Activated CD4-positive, alpha-beta T cell treated with anti-CD3 and anti-CD28 coated beads, Interleukin-2, Interleukin-4, amounts not matched to agents 100 ng/mL and 50 ng/mL, durations not matched to agents 16 hours and 8 hours (primary cell): ENCODE results near the gene ITGAE.
"Not testable (repeated sequence)": the region's sequence is repeated elsewhere in the genome, so short reads cannot be mapped to it uniquely, and the experiment has no call there.

Source experiments
- DNase-seq: peaks from one replicate; pipeline ENCODE4 v3.0.0-alpha.2; 2020; ENCODE audit warnings: low spot score

ITGAE gene, protein sequence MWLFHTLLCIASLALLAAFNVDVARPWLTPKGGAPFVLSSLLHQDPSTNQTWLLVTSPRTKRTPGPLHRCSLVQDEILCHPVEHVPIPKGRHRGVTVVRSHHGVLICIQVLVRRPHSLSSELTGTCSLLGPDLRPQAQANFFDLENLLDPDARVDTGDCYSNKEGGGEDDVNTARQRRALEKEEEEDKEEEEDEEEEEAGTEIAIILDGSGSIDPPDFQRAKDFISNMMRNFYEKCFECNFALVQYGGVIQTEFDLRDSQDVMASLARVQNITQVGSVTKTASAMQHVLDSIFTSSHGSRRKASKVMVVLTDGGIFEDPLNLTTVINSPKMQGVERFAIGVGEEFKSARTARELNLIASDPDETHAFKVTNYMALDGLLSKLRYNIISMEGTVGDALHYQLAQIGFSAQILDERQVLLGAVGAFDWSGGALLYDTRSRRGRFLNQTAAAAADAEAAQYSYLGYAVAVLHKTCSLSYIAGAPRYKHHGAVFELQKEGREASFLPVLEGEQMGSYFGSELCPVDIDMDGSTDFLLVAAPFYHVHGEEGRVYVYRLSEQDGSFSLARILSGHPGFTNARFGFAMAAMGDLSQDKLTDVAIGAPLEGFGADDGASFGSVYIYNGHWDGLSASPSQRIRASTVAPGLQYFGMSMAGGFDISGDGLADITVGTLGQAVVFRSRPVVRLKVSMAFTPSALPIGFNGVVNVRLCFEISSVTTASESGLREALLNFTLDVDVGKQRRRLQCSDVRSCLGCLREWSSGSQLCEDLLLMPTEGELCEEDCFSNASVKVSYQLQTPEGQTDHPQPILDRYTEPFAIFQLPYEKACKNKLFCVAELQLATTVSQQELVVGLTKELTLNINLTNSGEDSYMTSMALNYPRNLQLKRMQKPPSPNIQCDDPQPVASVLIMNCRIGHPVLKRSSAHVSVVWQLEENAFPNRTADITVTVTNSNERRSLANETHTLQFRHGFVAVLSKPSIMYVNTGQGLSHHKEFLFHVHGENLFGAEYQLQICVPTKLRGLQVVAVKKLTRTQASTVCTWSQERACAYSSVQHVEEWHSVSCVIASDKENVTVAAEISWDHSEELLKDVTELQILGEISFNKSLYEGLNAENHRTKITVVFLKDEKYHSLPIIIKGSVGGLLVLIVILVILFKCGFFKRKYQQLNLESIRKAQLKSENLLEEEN

GRCh38 chr17:3800362-3801271 is at the start of gene ITGAE:
Gene ITGAE, minus strand, starts transcription at chr17:3801188. Its CDS starts 44 bp downstream, at chr17:3801144.
- DNase-seq, result no peak

DNA sequence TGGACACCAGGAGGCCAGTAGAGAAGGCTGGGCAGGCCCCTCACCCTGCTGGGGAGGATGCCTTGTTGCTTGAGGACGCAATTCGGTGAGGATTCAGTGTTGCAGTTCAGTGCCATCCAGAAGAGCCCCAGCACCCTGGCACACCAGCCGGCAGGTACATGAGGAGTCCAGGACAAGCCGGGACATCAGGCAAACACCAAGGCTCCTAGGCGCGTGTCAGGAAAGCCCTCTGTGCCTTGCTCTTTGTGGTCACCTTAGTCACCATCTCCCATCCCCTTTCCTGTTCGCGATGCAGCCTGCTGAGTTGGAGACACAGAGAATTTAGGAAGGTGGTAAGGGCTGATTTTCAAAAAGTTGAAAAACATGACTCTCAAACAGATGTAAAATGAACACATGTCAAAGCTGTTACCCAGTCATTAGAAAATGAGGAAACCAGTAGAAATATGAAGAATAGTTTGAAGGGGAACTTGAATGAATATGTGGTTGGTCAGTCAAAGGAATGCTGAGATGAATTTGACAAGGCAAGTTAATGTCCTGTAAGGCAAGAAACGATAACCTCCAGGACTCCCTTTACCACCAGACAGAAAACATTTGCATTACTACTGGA is 47.3 kb upstream of the ITGAE start:
- DNase-seq, result no peak

DNA sequence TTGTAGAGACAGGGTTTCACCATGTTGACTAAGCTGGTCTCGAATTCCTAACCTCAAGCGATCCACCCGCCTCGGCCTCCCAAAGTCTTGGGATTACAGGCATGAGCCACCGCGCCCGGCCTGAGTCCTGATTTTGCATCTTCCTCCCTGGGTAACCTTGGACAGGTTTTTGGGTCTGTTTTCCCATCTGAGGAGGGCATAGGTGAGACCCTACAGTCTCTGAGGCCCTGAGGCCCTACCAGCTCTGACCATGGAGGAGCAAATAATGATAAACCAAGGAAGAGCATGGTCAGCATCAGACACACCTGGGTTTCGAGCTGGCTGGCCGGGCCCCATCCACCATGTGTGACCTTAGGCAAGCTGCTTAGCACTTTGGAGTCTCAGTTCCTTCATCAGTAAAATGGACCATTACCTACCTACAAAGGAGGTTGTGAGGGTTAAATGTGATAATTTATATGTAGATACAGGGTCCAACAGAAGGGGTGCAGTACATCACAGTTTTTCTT is 46.2 kb upstream of the ITGAE start:
- no peak for DNase-seq

DNA sequence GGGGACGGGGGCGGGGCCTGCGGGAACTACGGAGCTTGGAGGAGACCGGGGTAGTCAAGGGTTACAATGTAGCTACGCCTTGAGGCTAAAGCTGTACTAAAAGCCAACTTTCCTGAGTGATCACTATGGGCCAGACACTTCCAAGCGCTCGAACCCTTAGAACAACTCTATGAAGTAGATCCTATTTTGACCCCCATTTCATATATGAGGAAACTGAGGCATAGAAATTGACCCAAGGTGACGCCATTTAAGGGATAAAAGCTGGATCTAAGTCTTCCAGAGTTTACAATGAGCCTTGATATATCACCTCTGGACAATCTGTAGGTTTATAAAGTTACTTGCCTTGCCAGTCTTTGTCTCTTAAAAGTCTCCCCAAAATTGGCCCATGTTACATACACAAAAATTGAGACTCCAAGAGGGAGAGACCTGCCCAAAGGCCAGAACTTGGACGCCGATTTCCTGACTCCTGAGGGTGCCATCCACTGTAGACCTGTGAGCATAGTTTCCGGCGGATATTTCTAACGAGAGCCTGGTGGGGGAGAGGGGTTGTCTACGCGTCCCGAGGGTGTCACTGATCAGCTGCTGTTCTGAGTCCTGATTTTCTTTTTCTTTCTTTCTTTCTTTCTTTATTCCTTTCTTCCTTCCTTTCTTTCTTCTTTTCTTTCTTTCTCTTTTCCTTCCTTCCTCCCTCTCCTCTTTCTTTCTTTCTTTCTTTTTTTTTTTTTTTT is 45.6 kb upstream of the ITGAE start:
- DNase-seq, result no peak

DNA sequence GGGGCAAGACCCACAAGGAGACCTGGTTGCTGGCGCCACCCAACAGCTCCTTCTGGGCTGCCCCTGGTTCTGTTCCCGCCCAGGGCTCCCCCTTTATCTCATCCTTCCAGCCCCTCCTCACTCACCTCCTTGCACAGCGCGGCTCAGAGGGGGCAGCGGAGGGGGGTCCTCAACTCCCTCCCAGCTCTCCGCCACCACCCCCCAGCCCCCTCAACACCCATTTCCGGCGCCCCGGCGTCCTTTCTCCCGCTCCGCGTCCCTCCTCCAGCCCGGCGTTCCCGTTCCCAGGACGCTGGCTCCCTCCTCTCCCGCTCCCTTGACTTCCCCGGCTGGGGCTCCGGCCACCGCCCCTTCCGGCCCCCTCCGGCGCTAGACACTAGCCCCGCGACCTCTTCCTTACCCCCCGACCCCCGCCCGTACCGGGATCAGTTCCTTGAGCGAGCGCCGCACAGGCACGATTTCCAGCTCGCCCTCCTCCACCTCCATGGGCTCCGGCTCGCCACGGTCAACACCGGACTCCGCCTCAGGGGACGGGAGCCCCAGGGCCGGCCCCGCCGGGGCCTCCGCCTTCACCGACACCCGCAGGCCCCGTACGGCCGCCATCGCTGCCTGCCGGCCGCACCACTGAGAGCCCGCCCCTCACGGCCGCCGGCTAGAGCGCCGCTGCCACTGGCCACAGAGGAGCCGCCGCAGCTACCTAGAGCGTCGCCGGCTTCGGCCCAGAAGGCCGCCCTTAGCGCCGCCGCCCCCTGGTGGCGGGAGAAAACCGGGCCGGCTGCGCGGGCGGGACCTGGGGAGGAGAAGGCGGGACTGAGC is 44.8 kb upstream of the ITGAE start, which contains the start of gene NCBP3:
NCBP3 (minus strand) TSS at position 626 of the 816 bp plus-strand sequence; CDS start at position 603, 23 bp downstream.
- DNase-seq, result peak; percentile 89

DNA sequence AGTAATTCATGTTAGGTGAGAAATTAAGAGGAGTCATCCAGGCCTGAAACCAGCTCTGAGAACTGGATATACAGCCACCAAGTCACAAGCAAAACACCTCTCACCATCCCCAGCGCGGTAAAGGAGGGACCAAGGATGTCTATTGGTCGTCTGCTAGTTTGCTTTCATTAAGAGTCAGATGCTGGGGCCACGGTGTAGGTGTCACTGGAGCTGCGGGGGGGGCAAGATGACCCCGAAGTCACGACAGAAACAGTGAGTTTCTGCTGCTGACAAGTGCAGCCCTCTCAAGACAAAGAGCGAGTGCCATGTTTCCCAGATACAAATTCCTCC is 44.3 kb upstream of the ITGAE start:
- peak; percentile 47 for DNase-seq

- DNase-seq, result not testable (repeated sequence)
These were observed 43.6 kb upstream of the ITGAE start for GRCh38 chr17:3844556-3844955.

DNA sequence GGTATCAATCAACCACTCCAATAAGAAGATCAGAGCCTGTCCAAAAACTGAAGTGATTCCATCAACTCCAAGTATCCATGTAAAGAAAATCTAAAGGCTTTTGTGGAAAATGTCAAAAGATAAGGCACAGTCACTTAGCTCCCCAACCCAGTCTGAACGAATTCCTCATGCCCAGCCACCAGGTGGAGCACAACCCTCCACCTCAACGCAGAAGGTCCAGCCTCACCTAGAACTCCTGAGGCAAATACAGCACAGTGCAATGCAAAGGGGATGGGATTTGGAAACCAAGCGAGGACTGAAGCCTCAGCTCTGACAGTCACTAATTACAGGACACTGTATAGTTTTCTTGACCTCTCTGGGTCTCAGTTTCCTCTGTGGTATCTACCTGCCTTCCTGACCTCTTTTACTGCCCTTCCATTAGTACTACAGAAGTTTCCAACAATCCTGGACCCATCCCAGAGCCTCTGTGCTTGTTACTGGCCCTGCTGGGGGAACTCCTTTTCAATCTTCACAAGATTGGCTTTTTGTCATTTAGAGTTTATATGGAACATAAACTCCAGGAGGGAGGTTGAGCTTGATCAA is 43.0 kb upstream of the ITGAE start:
- peak; percentile 61 for DNase-seq

- no peak for DNase-seq
These were observed 37.2 kb upstream of the ITGAE start for GRCh38 chr17:3838206-3838605.

DNA sequence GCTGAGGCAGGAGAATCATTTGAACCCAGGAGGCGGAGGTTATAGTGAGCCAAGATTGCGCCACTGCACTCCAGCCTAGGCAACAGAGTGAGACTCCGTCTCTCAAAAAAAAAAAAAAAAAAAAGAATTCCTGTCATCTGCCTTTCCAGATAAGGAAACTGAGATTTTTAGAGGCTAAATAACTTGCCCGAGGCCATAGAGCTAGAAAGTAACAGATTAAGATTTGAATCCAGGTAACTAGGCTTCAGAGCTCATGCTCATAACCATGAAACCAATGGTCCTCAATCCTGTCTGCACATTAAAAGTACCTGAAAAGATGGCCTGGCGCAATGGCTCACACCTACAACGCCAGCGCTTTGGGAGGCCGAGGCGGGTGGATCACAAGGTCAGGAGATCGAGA is 35.6 kb upstream of the ITGAE start:
- DNase-seq, result no peak

- no peak for DNase-seq
These were observed 34.6 kb upstream of the ITGAE start for GRCh38 chr17:3835410-3836229.

DNA sequence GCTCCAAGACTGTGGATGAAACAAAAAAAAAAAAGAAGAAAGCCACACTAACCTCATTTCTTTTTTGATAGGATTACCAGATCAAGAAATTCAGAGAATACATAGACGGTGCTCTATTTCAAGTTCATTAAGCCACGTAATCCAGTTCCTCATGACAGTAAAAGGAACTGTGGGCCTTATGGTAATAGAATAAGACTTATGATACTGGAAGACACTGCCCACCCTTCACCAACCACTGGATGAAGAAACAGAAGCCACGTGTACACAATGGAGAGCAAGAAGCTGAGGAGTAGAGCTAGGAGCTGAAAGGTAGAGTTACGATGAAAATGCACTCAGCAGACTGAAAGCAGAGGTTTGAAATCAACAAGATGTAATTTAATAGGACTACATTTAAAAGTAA is 33.8 kb upstream of the ITGAE start:
- DNase-seq, result no peak

GRCh38 chr17:3828852-3829232 is 27.9 kb upstream of the ITGAE start:
- no peak for DNase-seq

DNA sequence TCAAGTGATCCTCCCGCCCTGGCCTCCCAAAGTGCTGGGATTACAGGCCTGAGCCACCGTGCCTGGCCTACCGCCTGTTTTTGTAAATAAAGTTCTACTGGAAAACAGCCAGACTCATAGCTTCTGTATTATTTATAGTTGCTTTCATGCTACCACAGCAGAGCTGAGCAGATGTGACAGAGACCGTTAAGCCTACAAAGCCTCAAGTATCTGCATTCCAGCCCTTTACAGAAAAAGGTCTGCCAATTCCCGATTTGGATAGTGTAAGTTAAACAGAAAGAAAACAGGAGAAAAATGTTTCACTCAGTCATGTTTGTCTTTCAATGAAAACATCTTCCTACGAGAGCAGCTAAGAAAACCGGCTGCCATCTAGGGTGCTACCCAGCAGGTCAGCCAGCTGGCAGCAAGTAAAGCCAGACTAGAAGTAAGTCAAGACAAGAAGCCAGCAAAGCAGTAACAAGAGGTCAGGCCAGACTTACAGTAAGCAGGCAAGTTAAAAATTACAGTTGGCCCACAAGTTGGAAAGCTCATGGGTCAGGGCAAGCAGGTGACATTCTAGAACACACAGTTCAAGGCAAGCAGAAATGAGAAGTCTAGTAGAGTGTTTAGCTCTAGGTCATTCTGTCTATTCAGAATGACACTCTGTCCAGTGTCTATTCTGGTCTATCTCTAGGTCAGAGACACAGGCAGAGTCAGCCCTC is 27.3 kb upstream of the ITGAE start:
- DNase-seq, result no peak

- DNase-seq, result peak; percentile 72
These were observed 26.3 kb upstream of the ITGAE start for GRCh38 chr17:3827124-3827773.

DNA sequence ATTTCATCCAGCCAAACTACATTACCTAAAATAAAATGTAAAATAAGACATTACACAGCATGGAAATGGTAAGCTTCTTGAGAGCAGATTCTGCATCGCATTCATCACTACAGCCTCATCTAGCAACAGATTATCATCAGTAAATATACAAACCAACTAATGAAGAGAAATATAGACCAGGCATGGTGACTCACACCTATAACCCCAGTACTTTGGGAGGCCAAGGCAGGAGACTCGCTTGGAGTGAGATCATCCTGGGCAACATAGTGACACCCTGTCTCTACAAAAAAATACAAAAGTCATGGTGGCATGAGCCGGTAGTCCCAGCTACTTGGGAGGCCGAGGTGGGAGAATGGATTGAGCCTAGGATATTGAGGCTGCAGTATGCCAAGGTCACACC is 25.2 kb upstream of the ITGAE start:
- no peak for DNase-seq

DNA sequence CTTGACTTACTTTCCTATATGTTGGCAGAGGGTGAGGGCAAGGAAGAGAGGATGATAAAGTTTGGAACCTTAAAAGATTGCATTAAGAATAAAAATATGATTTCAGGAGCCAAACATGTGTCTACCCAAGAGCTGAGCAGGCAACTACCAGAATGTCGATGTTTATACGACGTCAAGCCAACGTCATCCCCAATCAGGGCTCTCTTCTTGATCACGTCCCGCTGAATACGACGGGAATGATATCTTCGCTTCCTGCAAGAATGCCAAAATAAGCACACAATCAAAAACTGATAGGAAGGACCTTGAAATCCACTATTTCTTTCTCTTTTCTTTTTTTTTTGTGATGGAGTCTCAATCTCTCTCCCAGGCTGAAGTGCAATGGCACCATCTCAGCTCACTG is 20.1 kb upstream of the ITGAE start:
- no peak for DNase-seq
